NCI-H2107 (cell line): ENCODE data around the gene DEFB124.
"Not testable (repeated sequence)": the region's sequence is repeated elsewhere in the genome, so short reads cannot be mapped to it uniquely, and the experiment has no call there.

Experiments
- DNase-seq: peaks from one replicate; lab custom pipeline; 2025; lab: John Stamatoyannopoulos, UW

Gene DEFB124

DNA sequence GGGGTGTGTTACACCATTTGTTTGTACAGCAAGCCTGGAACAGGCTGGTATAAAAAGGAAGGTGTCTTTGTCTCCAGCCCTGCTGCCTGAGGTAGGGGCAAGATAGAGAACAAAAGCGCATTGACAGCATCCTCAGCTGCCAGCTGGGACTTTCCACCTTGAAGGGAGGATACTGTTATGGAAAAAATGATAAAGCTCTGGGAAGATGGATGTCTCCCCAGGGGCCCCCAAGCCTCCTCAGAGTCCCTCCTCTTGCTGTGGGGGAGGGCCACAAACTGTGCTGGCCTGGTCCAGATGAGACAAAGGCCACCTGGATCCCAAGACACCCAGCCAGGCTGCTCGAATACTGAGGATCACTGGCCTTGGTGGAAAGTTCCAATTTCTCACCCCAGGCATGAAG lies 13.2 kb upstream of the DEFB124 start:
- DNase-seq: no peak

DNA sequence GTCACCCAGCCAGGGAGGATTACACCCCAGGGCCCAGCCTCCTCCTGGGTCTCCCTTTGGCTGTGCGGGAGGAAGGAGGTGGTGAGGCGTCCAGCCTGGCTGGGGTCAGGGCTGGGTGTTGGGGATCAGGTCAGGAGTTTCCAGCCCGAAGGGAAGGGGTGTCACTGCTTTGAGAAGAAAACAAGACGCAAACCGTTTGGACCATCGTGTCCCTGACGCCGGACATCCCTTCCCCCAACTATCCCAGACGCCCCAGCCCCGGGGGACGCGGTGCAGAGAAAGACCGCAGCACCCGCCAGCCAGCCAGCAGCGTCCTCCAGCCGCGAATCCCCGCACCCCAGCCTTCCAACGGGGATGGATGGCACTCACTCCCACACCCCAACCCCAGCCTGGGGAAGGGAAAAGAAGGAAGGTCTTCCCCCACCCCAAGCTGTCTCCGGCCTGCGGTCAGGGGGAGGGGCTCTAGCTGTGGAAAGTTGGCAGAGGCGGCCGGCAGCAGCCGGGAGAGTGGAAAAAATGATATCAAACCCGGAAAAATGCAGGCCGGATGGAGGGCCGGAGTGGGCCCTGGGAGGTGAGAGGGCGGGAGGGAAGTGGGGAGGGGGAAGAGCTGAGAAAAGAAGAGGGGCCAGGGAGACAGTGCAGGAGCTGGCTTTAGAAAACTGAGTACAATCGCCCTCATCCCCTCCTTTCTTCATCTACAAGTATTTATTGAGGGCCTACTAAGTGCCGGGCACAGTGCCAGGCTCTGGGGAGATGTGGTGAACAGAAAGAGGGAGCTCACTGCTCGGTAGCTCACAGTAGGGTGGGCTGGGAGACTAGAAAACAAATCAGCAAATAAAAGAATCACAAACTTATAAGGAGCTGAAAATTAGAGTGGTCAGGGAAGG lies 10.8 kb upstream of the DEFB124 start:
- DNase-seq: no peak

DNA sequence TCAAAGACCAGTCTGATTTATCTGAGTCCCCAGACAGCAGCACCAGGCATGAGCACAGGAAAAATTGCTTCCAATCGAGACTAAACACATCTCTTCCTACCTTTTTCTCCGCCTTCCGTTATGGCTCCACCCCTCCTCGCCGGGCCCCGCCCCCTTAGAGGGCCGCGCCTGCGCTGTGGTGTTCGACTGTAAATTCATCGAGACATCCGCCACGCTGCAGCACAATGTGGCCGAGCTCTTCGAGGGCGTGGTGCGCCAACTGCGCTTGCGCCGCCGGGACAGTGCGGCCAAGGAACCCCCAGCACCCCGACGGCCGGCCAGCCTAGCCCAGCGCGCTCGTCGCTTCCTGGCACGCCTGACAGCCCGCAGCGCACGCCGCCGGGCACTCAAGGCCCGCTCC lies 9.1 kb upstream of the DEFB124 start:
- no peak for DNase-seq

GRCh38 chr20:31476643-31477215 lies 1.8 kb upstream of the DEFB124 start:
- no peak for DNase-seq

DNA sequence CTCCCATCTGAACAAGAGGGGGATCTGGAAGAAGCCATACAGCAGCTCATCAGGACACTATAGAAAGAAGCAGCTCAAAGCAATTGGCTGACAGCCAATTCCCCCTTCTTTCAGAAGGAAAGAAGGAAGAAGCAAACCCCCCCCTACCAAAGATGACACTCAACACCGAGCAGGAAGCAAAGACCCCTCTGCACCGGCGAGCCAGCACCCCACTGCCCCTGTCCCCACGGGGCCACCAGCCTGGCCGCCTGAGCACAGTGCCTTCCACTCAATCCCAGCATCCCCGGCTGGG lies 1.3 kb upstream of the DEFB124 start:
- DNase-seq: no peak

DNA sequence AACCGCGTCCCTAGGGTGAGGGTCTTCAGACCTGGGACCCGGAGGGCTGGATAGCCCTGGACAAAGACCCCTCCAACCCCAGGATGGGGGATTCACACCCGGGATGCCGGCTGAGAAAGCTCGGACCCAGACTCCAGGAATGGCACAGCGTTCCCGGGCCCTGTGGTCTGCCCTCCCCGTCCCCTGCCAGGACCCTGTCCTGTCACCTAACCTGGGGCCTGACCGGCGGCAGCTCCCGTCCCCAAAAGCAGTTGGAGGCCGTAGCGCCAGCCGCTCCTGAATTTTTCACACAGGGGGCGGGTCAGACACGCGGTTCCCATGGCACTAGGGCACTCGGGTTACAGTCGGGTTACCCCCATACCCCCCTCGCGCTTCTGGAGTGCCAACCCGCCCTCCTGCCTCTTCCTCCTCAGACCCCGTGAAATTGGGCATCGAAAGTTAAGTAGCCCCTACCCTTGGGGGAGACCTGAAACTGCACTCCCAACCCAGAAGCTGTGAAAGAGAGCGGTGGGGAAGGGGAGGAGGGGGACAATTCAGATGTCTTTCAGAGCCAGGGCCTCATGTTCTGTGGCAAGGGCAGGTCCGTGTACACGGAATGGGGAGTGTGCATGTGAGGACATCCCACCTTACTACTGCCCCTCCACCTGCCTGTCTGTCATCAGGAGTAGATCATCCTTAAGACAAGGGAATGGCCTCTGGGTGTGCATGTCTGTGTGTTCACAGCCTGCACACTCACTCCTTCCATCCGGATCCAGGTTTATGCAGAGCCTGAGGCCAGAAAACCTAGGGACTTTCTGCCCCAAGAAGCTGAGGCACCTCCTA lies 756 bp upstream of the DEFB124 start:
- no peak for DNase-seq

- no peak for DNase-seq
Measured at GRCh38 chr20:31474097-31474436, 860 bp downstream of the DEFB124 start.

DNA sequence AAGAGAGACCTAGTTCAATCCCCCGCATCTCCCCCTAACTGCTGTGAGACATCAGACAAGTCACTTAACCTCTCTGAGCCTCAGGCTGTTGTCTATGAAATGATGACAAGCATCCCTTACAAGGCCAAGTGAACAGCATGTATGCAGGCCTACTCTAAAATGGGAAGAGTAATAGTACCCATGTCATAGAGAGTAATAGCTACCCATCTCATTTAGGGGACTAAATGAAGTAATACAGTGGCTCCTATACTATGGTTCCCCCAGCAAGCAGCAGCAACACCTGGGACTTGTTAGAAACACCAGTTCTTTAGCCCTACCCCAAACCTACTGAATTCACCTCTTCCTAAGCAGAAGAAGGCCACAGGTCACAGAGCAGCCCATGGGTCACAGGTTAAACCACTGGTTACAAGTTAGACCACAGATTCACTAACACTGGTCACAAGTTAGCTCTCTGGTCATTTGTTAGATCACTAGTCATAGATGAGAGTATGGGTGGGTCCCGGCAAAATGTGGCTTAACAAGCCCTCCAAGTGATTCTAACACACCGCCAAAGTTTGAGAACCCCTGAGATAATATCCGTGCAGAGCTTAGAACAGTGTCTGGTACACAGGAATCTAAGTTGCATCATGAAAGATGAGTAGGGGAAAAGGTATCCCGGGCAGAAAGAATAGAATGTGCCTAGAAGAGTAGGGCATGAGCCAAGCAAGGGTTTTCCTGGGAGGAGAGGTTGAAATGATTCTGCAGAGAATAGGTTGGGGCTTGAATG lies 1.4 kb downstream of the DEFB124 start:
- DNase-seq: no peak

DNA sequence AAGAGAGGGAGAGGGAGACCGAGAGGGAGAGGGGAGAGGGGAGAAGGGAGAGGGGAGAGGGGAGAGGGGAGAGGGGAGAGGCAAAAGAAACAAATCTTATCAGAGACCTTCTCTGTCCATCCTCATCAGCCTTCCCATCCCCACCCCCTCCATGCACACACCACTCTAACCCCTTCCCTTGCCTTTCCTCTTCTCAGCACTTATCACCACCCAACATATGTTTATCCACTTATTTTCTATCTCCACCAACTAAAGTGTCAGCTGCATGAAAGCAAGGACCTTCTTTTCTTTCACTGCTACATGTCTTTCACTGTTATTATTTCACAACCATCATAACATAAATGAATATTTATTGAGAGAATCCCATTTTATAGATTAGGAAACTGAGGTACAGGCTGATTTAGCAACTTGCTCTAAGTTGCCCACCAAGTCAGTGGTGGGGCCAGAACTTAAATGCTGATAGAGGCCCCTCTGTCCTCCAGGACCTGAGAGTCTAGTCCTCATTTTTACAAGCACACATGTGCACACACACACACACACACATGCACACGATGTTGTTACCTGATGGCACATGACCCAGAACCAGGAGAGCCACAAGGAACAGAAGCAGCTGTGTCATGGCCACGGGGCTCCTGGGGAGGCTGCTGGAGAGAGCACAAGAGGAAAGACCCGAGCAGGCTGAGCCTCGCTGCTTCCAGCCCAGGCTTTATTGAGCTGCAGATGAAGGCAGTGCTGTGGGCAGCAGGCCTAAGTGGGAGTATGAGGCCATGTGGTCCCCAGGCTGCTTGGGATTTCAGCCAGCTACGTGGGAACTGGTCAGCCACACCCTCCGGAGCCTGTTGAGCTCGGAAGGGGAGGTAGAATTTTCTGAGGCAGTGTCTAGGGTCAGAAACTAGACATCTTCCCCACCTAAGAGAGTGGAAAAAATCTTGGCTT lies 2.3 kb downstream of the DEFB124 start:
- no peak for DNase-seq

- DNase-seq: not testable (repeated sequence)
Measured at GRCh38 chr20:31470946-31471345, 4.0 kb downstream of the DEFB124 start.

DNA sequence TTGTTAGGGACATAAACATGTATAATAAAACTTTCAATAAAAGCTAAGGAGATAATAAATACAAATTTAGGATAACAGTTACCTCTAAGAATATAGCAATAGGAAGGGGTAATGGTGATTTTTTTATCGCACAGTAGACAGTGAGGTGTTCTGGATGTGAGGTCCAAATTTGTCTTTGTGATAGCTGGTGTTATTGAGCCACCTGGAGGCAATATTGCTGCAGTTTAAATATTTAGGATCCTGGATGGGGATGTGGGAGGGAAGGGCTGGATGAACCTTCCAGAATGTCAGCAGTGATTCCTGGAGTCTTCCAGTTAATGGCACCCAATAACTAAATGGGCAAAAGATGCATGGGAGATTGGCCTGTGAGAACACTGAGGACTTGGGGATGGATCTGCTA lies 20.6 kb downstream of the DEFB124 start:
- DNase-seq: no peak

GRCh38 chr20:31452575-31452974 lies 22.4 kb downstream of the DEFB124 start:
- no peak for DNase-seq

DNA sequence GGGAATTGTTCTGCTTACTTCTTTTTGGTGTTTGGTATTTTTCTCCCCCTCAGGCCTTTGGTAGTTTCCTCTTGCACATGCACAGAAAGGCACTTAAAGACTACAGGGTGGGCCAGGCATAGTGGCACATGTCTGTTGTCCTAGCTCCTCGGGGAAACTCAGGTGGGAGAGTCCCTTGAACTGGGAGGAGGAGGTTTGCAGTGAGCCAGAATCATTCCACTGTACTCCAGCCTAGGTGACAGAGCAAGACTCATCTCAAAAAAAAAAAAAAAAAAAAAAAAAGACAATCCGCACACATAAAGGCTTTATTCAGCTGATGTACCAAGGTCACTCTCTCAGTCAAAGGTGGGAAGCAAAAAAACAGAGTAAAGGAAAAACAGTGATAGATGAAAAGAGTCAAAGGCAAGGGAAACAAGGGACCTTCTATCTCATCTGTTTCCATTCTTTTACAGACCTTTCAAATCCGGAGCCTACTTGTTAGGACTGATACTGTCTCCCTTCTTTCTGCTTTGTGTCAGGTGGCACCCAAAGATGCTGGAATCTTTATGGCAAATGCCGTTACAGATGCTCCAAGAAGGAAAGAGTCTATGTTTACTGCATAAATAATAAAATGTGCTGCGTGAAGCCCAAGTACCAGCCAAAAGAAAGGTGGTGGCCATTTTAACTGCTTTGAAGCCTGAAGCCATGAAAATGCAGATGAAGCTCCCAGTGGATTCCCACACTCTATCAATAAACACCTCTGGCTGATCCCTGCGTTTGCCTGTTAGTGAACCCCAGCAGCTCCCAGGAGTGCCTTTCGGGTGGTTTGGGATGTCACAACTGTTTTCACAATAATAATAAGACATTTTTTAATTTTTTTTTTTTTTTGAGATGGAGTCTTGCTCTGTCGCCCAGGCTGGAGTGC lies 25.2 kb downstream of the DEFB124 start:
- DNase-seq: no peak

GRCh38 chr20:31446084-31446819 lies 28.7 kb downstream of the DEFB124 start:
- DNase-seq: no peak

DNA sequence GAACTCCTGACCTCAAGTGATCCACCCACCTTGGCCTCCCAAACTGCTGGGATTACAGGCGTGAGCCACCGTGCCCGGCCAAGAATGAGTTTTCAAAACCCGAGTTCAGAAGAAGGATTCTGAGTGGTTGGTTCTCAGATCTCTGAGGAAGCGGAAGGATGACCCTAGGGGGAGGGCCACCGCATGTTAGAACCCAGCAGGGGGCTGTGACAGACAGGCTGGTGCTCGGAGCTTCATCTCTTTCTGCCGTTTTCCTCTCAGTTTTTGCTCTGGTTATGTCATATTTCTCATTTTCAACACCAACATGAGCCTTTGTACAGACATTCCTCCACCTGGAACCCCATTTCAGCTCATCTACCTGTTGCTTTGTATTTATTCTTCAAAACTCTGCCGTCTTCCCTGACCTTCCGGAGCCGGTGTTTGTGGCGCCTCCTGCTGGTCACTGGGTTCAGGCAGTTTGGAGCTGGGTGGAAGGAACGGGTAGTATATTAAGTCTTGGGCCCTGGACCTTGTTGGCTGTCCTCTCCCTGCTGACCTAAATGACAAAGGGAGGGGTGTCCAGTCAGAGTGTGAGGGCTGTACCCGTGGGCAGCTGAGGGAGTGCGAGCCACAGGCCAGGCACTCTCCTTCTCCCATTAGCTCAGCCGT lies 34.8 kb downstream of the DEFB124 start, which contains the start of gene DEFB123:
Gene DEFB123, plus strand, starts transcription at position 621 of the 648 bp plus-strand sequence. CDS start 67 bp downstream, outside the sequence.
- no peak for DNase-seq

DNA sequence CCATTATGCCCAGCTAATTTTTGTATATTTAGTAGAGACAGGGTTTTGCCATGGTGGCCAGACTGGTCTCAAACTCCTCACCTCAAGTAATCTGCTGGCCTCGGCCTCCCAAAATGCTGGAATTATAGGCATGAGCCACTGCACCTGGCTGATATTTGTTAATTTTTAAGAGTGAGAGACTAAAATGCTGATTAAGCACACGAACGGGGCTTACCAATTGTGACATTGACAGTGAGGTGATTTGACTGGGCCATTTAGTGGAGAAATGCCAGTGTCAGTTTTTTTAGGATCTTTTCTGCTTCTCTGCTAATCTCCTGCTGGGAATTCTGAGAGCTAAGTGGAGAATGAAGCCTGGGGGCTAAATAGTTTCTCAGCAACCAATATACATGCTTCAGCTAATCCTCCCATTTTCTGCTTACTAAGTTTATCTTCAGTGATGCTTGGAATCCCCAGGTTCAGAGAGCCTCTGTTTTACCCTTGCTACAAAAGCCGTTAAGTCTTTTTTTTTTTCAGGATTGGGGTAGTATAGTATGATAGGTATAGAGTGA lies 44.3 kb downstream of the DEFB124 start:
- DNase-seq: no peak

DNA sequence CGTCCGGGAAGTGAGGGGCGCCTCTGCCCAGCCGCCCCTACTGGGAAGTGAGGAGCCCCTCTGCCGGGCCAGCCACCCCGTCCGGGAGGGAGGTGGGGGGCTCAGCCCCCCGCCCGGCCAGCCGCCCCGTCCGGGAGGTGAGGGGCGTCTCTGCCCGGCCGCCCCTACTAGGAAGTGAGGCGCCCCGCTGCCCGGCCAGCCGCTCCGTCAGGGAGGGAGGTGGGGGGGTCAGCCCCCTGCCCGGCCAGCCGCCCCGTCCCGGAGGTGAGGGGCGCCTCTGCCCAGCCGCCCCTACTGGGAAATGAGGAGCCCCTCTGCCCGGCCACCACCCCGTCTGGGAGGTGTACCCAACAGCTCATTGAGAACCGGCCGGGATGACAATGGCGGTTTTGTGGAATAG lies 47.4 kb downstream of the DEFB124 start:
- not testable (repeated sequence) for DNase-seq

GRCh38 chr20:31426891-31427551 lies 47.9 kb downstream of the DEFB124 start:
- DNase-seq: not testable (repeated sequence)
